HG03442 (cell line): ENCODE results near the gene ANKMY1.
"Not testable (repeated sequence)": the region's sequence is repeated elsewhere in the genome, so short reads cannot be mapped to it uniquely, and the experiment has no call there.

Experiments
- ATAC-seq: cut with Tn5 transposase; IDR thresholded peaks from one replicate; pipeline ENCODE4 v1.9.1; 2021; ENCODE audit warnings: mild to moderate bottlenecking, moderate library complexity; ENCODE audit not compliant: unreplicated experiment

ANKMY1 gene

DNA sequence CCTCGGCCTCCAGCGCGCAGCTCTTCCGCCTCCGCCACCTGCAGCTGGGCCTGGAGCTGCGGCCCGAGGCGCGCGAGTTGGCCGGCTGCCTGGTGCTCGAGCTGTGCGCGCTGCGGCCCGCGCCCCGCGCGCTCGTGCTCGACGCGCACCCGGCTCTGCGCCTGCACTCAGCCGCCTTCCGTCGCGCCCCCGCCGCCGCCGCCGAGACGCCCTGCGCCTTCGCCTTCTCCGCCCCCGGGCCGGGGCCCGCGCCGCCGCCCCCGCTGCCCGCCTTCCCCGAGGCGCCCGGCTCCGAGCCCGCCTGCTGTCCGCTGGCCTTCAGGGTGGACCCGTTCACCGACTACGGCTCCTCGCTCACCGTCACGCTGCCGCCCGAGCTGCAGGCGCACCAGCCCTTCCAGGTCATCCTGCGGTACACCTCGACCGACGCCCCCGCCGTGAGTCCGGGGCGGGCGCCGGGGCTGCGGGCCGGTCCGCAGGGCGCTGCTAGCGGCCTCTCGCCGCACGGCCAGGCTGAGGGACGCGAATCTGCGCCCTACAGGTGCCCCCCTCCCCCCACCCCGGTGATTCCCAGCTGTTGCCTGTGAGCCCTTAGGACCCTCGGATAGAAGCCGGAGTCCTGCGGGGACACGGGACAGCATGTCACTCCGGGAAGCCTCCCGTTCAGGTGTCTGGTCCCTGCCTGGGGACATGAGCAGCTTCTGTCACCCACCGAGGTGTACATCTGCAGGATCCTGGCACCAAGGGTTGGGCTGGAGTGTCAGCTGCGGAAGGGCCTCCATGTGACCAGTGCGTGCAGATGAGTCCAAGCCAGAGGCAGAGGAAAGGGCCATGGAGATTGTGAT is 11.1 kb upstream of the ANKMY1 start:
- ATAC-seq: peak; percentile 10

DNA sequence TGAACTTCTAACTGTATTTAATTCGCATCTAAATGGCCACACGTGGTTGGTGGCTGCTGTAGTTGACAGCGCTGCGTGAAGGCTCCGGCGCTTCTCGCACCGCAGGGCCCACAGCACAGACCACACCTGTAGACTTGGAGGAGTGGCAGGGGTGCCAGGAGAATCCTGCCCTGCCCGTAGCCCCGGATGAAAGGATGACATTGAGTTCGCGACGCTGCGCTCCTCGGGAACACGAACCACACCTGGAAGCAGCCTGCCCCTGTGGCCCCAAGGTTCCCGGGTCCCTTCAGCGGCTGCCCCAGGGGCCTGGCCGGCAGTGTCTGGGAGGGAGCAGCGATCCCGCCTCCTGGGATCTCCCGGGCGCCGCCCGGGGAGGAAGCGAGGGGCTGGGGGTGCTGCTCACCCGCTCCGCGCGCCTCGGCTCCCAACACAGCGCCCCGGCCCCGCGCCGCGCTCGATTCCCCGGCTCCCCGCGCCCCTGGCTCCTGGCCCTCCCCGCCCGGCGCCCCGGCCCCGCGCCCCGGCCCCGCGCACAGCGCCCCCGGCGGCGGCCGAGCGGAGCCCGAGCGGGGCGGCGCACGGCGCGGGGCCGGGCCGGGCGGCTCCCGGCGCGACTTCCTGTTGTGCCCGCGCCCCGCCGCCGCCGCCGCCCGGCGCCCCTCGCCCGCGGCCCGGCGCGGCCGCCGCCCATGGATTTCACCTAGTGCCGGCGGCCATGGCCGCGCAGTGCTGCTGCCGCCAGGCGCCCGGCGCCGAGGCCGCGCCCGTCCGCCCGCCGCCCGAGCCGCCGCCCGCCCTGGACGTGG is 10.3 kb upstream of the ANKMY1 start, which contains the start of gene RNPEPL1:
RNPEPL1 (plus strand) TSS at position 613 of the 806 bp plus-strand sequence; CDS start at position 716, 103 bp downstream.
- ATAC-seq: peak; percentile 25

DNA sequence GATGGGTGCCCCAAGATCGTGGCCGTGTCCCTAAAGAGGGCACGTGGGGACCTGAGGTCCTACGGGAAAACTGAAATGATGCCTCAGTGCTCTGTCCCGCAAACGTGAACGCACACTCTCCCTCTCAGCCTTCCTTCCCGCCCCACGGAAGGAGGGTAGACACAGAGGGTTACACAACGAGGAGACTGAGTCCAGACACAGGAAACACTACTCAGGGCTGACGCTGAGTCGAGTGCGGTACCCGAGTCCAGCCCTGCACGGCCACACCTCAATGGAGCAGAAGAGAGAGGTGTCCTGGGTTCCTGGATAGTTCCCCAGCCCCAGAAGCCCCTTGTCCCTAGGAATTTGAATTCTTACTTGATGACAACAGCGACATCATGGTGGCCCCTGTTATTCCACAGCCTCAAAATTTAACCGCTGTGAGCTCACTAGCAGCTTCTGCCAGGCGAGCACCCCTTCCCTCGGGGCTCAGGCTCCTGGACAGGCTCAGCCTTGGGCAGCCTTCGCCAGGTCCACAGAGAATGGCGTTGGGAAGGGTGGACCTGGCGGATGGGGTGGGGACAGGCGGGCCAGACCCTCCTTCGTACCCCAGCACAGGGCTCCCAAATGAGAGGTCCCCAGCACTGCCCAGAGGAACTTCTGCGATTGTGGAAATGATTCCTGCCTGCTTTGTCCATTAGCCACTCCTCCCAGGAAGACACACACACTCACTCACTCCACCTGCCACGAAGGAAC is 9.5 kb upstream of the ANKMY1 start:
- ATAC-seq: no peak

DNA sequence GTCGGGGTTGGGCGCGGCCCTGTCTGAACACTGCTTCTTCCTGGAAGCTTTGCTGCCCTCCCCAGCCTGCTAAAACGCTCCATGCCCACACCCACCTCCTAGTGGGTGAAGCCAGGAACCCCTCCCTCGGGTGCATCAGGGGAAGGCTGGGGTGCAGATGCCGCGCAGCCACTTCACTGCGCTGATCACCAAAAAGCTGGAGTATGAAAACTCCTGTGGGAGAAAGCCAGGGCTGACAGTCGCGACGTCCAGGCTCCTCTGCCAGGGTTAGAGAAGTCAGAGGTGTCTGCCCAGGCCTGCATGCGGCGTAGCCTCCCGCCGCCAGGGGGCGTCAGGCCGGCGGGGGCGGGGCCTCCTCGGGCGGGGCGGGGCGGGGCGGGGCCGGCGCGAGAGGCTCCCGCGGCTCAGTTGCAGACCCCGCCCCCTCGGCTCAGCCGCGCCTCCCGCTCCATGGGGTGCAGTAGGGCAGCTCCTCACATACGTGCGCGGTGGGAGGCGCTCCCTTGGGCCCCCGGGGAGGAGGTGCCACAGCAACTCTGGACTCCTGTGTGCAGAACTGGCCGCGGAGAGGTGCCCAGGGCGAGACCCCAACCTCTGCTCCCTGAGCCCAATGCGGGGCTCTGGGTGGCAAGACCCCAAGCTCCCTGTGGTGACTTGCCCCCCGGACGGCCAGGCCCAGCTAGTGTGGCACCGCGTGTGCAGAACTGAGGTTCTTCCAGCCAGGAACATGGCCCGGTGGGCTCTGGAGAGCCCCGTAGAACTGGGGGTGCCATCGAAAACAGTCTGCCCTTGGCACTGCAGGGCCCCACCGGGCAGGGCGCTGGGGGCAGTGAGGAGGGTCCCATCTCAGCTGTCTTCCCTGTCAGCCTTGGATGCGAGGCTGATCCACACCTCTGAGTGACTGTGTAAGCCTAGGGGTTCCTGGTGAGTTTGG is 8.7 kb upstream of the ANKMY1 start:
- ATAC-seq: peak; percentile 42

DNA sequence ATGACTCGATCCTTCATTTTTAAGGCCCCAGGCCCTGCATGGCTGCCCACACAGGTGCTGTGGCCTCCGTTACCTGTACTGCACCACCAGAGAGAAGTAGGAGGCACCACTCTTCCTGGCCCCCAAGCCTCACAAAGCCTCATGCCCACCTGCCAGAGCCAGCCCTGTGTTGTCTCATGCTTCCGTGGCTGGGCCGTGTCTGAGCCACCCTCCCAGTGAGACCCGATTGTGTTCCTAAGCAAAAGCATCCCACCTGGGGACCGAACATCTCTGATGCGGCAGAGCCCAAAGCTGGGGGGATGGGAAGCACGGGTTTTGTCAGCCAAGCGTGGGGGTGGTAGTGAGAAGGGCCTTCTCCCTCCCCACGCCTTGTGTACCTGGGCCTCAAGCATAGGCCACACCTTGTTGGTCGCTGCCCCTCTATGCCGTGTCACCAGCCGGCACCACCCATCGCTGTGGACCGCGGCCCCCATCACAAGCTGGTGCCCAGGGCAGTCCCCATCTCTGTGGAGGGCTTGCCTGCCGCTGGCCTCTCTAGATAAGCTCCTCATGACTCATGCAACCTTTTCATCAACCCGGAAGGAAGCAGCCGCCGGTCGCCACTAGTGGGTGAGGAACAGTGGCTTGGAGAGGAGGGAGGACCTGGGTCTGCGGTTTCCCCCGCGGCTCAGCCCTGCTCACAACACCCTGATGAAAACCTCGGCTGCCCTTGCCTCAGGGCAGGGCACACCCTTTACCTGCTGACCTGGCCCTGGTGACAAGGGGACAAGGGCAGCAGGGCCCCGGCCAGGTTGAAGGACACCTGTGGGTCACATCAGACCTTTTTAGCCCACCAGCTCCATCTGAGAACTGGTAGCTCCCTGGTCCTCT is 7.8 kb upstream of the ANKMY1 start:
- ATAC-seq: peak; percentile 21

DNA sequence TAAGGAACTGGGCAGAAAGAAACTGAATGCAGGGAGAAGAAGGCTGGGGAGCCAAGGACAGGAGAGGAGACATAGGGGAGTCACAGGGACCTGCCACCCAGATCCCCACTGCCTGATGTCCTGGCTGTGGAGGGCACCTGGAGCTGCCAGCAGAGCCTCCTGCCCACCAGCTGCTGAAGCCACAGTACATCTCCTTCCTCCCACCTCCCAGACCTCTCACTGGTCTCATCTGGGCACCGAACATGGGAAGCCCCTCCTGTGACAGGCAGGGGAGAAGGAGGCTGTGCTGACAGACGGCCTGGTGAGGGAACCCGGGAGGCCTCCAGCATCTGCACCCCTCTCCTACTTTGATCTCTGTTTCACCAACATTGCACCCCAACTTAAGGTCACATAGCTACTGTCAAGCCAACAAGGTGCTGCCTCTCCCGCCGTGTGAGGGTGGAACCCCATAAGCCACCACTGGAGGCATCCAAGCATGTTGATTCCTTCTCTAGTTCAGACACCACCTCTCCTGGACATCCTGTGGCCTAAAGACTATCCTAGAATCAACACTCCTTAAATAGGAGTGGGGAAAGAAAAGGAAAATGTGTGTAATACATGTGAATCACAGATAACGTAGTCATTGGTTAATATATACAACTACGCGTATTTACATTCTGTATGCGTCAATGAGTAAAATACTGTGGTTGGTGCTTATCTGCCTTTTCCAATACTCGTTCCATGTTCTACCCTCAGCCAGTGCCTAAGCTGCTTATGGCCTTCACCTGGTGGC is 7.0 kb upstream of the ANKMY1 start:
- no peak for ATAC-seq

DNA sequence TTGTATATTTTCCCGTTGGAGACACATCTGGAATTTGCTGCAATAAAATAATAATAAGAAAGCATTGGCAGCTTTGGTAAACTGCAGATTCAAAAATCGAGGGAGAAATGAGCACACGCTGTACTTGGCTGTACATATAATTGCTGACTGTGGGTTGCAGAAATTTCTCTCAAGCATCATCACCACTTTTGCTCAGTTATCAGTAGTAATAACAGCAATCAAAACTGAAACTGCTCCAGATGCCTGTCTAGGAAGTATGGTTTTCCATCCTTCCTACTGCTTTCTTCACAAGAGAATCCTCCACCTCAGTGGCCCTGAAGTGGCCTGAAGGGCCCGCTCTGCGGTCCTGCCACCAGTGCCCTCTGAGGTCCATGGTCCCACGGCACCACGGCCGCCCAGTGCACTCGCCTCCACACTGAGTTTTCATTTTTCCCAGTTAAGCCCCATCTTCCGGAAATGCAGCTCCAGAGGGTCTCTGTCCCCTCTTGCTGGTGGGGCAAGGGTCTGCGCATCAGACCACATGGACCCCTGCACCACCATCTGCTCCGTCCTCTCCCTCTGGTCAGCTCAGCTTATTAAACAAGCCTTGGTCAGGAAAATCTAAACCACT is 6.3 kb upstream of the ANKMY1 start:
- no peak for ATAC-seq

DNA sequence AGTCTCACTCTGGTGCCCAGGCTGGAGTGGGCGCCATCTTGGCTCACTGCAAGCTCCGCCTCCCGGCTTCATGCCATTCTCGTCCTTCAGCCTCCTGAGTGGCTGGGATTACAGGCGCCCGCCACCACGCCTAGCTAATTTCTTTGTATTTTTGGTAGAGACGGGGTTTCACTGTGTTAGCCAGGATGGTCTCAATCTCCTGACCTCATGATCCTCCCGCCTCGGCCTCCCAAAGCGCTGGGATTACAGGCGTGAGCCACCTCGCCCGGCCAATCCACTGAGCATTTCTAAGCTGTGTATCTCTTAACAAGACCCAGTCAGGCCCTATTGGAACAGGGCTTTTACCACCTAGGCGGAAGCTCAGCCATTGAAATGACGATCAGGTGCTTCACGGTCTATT is 5.4 kb upstream of the ANKMY1 start:
- not testable (repeated sequence) for ATAC-seq

DNA sequence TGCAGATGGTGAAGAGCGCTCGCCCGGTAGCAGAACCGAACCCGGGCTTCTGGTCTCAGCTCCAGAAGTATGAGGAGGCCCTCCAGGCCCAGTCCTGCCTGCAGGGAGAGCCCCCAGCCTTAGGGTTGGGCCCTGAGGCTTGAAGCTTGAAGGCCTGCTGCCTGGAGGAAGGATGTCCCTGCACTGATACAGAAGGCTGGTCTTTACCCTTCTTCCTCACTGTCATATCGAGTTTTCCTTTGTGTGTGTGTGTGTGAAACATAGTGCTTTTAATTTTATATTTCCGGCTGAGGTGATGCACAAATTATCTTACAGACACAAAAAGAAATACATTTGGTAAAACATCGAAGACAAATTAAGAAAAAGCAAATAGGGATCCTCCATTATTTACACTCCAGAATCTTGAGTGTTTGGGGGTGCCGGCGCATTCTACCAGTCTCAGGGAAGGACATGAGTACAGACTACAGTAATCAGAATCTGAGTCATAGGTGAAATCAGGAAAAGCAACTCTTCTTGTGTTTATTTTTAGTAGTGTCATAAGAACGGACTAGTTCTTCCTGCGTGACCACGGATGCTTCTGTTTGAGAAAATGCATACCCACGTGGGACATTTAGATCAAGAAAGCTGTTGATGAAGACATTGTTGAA is 3.7 kb upstream of the ANKMY1 start:
- no peak for ATAC-seq

DNA sequence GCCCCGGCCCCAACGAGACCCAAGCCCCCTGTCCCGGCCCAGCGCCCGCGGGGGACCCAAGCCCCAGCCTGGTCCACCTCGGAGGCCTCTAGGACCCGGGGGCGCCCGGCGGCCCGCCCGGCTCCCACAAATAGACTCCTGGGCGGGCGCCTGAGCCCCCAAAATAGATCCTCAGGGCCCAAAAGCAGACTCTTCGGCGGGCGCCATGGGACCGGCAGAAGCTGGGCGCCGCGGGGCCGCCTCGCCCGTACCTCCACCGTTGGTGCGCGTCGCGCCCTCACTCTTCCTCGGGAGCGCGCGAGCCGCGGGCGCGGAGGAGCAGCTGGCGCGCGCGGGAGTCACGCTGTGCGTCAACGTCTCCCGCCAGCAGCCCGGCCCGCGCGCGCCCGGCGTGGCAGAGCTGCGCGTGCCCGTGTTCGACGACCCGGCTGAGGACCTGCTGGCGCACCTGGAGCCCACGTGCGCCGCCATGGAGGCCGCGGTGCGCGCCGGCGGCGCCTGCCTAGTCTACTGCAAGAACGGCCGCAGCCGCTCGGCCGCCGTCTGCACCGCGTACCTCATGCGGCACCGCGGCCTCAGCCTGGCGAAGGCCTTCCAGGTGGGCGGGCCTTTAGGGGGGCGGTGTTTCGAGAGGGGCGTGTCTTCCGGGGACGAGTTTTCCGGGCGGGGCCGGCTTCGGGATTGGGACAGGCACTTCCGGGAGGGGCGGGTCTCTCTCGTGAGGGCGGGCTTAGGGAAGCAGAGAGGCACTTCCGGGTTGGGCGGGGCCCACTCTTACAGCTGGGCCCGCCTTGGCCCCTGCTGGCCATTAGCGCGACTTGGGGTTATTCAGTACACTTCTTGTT is 2.9 kb upstream of the ANKMY1 start:
- peak; percentile 54 for ATAC-seq

DNA sequence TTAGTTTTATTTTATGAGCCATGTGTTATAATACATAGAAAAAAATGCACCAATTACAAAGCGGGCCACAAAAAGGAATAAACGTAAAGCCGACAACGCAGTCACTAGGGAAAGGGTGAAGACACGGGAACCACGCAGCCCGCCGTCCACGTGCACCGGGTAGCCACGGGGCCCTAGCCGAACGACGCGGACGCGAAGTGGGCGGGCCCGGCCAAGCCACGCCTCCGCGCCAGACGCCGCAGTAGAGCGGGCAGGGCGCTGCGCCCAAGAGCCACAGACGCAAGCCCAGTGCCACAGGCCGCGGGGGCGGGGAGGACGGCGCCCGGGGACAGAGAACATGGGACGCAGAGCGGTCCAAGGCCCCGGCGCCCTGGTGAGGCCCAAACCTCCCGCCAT is 2.3 kb upstream of the ANKMY1 start, which contains the start of gene DUSP28:
DUSP28 (plus strand) TSS at position 274 of the 396 bp plus-strand sequence. CDS start 328 bp downstream, outside the sequence.
- ATAC-seq: peak; percentile 58

DNA sequence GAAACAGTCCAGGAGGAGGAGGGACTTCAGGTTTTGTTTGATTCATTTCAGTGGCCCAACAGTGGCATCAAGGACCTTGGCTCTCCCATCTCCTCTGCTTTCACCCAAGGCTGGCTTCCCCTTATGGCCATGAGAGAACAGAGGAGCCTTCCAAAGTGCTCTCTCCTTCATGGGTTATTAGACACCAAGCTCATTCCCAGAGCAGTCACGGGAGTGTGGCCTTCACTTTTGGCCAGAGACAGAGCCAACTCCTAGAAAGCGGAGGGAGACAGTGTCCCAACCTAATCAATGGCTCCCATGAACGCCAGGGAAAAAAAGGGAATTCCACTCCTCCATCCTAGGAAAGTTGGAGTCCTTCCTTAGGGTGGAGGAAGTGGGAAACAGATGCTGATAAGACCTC is 1.5 kb upstream of the ANKMY1 start:
- no peak for ATAC-seq

DNA sequence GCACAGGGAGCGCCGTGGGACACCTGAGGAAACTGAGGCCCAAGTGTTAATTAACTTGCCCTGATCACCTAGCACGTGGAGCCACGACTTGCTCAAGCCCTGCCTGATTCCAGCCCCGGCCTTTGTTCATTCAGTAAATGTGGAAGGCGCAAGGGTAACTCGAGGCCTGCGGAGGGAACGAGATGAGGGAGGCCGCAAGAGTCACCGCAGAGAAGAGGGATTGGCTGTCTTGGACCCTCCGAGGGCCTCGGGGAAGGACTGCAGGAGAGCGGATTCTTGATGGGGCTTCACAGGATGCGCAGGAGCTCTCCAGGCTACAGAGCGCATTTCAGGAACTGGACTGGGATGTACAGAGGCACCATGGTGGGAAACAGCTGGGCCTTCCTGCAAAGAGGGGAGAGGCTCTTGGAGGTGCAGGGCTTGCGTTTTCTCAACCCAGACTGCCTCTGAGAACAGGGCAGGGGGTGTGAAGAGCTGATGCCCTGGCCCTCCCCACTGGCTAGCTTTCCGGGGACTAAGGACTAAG is 511 bp upstream of the ANKMY1 start:
- no peak for ATAC-seq

DNA sequence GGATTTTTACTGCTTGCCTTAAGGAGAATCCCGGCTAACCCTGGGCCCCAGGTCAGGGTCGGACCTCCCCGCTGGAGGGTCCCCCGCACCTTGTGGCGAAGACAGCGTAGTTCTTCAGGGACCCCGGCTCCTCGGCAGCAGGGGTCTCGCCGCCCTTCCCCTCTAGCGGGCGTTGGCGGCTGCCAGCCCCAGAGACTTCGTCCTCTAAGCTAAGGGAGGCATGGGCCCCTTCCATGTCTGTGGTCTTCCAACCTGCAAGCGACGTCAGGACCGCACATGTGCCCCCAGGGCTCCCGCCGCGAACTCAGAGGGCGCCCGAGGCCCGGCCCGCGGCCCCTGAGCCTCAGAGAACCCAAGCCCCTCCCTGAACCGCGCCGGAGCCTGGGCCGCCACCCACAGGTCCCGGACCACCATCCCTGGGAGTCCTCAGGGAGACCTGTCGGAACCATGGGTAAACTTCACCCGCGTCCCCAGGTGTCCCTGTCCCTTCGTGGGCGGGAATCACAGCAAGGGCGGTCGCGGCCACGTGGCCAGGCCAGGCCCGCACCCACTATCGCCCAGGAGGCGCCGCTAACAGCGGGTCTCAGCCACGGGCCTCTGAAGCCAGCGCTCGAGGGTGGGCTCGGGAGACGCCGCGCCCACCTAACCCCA is 562 bp downstream of the ANKMY1 start:
- ATAC-seq: no peak

DNA sequence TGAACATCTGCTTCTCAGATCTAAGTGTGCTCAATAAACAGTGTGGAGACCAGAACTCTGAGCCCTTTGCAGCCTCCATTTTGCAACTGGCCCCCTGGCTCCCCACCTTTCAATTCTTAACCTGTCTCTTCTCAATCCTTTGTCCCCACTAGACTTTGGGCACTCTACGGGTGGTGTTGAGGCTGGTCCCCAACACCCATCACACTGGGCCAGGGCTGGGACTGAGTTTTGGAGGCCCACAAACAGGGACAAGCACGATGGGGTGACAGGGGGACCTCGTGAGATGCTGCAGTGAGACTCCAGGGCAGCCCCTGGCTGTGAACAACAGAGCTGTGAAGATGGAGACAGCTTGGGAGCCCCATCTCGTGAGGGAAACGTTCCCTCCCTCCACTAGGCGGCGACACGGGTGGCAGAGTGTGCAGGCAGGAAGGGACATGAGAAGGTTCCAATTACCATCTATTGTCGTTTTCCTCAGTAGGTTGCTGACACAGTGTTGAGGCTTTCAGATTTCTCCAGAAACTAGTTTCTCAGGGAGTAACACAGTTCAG is 1.2 kb downstream of the ANKMY1 start:
- no peak for ATAC-seq
